Suprapubic skin (tissue), 4 donors: ENCODE results near the gene KAT7. TPM values are rescaled to one million over a fixed set of nuclear protein-coding genes. Genes with fewer than 3 reads are reported as not detected.

ENCODE experiments used
- DNase-seq, 2 donors: peaks; one replicate each; pipeline ENCODE4 v3.0.0-alpha.2; 2019; ENCODE audit warnings: low spot score in 2 of 2
- H3K27ac ChIP-seq: fragments of 200-600 bp; sonication (generic); one replicate; pipeline ENCODE4 v1.5.1; 2019
- H3K27me3 ChIP-seq: fragments of 200-600 bp; sonication (generic); one replicate; pipeline ENCODE4 v1.5.1; 2019
- H3K36me3 ChIP-seq: fragments of 200-600 bp; sonication (generic); one replicate; pipeline ENCODE4 v1.5.1; 2019
- H3K4me1 ChIP-seq: fragments of 200-600 bp; sonication (generic); one replicate; pipeline ENCODE4 v1.5.1; 2019
- H3K4me3 ChIP-seq: fragments of 200-600 bp; sonication (generic); one replicate; pipeline ENCODE4 v1.5.1; 2019; ENCODE audit warnings: mild to moderate bottlenecking
- H3K9me3 ChIP-seq: fragments of 200-600 bp; sonication (generic); one replicate; pipeline ENCODE4 v1.5.1; 2019
- CTCF ChIP-seq, 2 donors: fragments of 200-600 bp in 1 of 2; fragments of 450-650 bp in 1 of 2; sonication (generic) in 1 of 2; IDR thresholded peaks; one replicate each; pipeline ENCODE4 v1.5.1; 2016 to 2019; ENCODE audit warnings: antibody characterized with exemption in 2 of 2, mild to moderate bottlenecking in 1 of 2, moderate library complexity in 1 of 2
- EP300 ChIP-seq: sonication (generic); formaldehyde crosslinking; IDR thresholded peaks from one replicate; pipeline ENCODE4 v1.6.1; 2017; ENCODE audit warnings: antibody characterized with exemption
- POLR2A ChIP-seq, 2 donors: fragments of 450-650 bp; IDR thresholded peaks; one replicate each; pipeline ENCODE4 v1.6.1; 2017; ENCODE audit warnings: antibody characterized with exemption in 2 of 2, mild to moderate bottlenecking in 2 of 2, moderate library complexity in 2 of 2
- POLR2AphosphoS5 ChIP-seq, 3 donors: sonication (generic); formaldehyde crosslinking; IDR thresholded peaks; one replicate each; pipeline ENCODE4 v1.6.1; 2017; ENCODE audit warnings: antibody characterized with exemption in 3 of 3
- WGBS: methylation state at CpG from one replicate; pipeline ENCODE4 v1.1.5; 2018; 5-methylcytosine and 5-hydroxymethylcytosine counted together
- total RNA-seq, 4 donors: library from RNA; depleted of rRNA; stranded (reverse); fragments of >200 nt; gene quantifications; one replicate each; pipeline ENCODE4 v1.1.0, GENCODE V29; 2016

KAT7 gene
- total RNA-seq = 10 to 100 TPM; 37.1 to 71.4 (median 52.2) TPM

GRCh38 chr17:49788478-49789242 lies at the start of gene KAT7:
Gene KAT7, plus strand, starts transcription at chr17:49788681. Its CDS starts 154 bp downstream, at chr17:49788835.
- peak within 1 kb of the TSS; percentile 100 for H3K27ac ChIP-seq
- WGBS = 0% methylated on average over 27 of the region's 59 CpGs
- TF ChIP-seq POLR2A (IDR thresholded peaks at IDR 0.05) (peak; percentile 69 to 87), CTCF (IDR thresholded peaks at IDR 0.05) (no peak), POLR2AphosphoS5 (IDR thresholded peaks at IDR 0.05) (peak; percentile 74 to 85 (median 83)), EP300 (no peak)
- no peaks in the 10 kb centered on the region for H3K9me3 ChIP-seq
- H3K4me1 ChIP-seq = peaks cover 34% of the 10 kb centered on the region
- peaks cover 22% of the 10 kb centered on the region for H3K36me3 ChIP-seq
- H3K27me3 ChIP-seq = no peaks in the 10 kb centered on the region
- H3K4me3 ChIP-seq = peak within 1 kb of the TSS; percentile 95
- DNase-seq = peak; percentile 99 to 100

DNA sequence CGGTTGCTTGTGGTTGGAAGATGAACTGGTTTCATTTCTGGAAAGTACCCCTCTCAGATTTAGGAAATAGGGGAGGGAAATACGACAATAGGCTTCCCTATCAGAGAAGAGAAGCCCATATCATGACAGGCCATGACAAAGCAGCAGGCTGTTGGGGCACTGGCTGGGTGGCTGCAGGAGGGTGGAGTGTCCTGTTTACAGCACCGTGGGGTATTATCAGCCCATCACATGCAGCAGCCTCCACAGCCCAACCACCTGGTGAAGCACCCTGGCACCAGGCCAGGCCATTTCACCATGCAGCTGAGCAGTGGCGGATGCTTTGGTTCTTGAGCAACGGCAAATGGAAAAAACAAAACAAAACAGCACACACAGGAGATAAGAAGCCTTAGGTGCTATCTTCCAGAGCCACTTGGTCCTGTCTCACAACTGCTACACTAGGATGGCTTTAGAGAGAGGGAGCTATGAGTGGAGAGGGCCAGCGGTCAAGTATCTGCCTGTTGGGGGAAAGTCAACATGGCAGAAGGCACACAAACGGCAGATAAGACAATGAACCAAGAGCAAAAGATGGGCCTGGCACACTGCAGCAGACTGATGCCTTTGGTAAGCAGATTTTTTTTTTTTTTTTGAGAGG lies 48.7 kb upstream of the KAT7 start:
- DNase-seq = peak; percentile 88 to 91
- WGBS = 53% methylated on average over 6 of the region's 7 CpGs
- Histone ChIP-seq H3K27ac (peak overlapping the region; percentile 78), H3K4me1 (peaks cover 50% of the 10 kb centered on the region), H3K27me3 (no peaks in the 10 kb centered on the region), H3K9me3 (no peaks in the 10 kb centered on the region), H3K4me3 (peak overlapping the region; percentile 1), H3K36me3 (no peaks in the 10 kb centered on the region)
- no peak for TF ChIP-seq POLR2A (IDR thresholded peaks at IDR 0.05)
- peak in 1 of 3 donors; percentile 64 for TF ChIP-seq POLR2AphosphoS5 (IDR thresholded peaks at IDR 0.05)

DNA sequence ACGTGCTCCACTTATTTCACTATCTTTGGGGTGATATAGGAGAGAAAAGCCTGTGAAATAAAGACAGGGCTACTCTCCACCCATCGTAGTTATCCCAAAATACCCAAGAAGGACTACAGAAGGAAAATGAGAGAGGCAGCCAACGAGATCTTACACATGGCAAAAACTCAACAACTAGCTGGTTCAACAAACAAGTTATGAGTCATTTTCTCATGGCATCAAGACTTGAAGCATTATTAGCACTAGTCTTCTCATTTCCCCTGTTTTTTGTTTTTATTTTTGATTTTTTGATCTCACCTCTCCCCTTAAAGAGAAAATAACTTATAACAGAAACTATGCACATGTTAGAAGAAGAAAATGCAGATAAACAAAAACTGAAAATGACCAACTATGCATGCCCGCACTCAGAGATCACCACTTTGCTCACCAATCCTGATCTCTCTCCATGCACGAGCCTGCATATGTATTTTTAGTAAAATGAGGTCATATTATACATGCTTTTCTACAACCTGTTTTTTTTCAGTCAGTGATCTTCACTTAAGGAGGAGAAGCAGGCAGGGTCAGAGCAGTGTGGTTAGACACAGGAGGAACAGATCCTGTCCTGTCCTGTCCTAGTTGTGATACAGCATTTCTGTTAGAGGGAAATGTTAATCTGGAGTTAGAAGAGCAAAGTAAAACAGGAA lies 47.3 kb upstream of the KAT7 start:
- H3K4me3 ChIP-seq = no peak overlapping the region
- no peak for TF ChIP-seq CTCF (IDR thresholded peaks at IDR 0.05)
- 28% methylated on average over 5 of the region's 5 CpGs for WGBS

DNA sequence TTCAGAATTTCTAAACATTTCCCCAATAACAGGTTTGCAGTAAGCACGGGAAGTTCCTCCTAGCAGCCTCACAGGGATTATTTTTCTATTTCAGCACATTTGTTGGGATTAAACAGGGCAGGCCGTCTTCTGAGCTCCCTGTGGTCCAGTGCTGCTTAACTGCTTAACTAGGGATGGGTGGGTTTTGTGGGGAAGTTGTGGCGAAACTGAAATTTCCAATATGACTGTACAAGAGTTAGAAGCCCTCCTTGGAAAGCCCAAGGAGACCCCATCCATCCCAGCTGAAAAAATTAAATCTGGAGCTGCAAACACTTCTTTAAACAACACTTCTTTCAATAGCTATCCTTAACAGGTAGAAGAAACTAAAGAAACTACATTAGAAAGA lies 46.8 kb upstream of the KAT7 start:
- peaks cover 50% of the 10 kb centered on the region for H3K4me1 ChIP-seq

More for the DNA sequence above, 47.3 kb upstream of the KAT7 start:
- H3K9me3 ChIP-seq = no peaks in the 10 kb centered on the region
- peak overlapping the region; percentile 78 for H3K27ac ChIP-seq
- no peaks in the 10 kb centered on the region for H3K27me3 ChIP-seq
- H3K36me3 ChIP-seq = no peaks in the 10 kb centered on the region
- H3K4me1 ChIP-seq = peaks cover 50% of the 10 kb centered on the region
- DNase-seq = no peak

GRCh38 chr17:49742166-49742638 lies 46.3 kb upstream of the KAT7 start:
- peaks cover 50% of the 10 kb centered on the region for H3K4me1 ChIP-seq
- 58% methylated on average over 1 of the region's 1 CpG for WGBS

More for the DNA sequence above, 46.8 kb upstream of the KAT7 start:
- Histone ChIP-seq H3K36me3 (no peaks in the 10 kb centered on the region), H3K27ac (peak overlapping the region; percentile 78), H3K4me3 (no peak overlapping the region), H3K9me3 (no peaks in the 10 kb centered on the region), H3K27me3 (no peaks in the 10 kb centered on the region)
- 31% methylated on average over 3 of the region's 3 CpGs for WGBS
- no peak for DNase-seq
- TF ChIP-seq CTCF (IDR thresholded peaks at IDR 0.05) (no peak), EP300 (no peak), POLR2A (IDR thresholded peaks at IDR 0.05) (no peak), POLR2AphosphoS5 (IDR thresholded peaks at IDR 0.05) (no peak)

More at GRCh38 chr17:49742166-49742638, 46.3 kb upstream of the KAT7 start:
- no peaks in the 10 kb centered on the region for H3K9me3 ChIP-seq
- no peaks in the 10 kb centered on the region for H3K27me3 ChIP-seq
- DNase-seq = no peak
- TF ChIP-seq EP300 (no peak), POLR2A (IDR thresholded peaks at IDR 0.05) (no peak), CTCF (IDR thresholded peaks at IDR 0.05) (no peak), POLR2AphosphoS5 (IDR thresholded peaks at IDR 0.05) (no peak)
- H3K36me3 ChIP-seq = no peaks in the 10 kb centered on the region
- no peak overlapping the region for H3K4me3 ChIP-seq
- peak overlapping the region; percentile 78 for H3K27ac ChIP-seq
